Cardiac muscle cell (in vitro differentiated cells and primary cell): ENCODE results near the gene HEPACAM. TPM values are rescaled to one million over a fixed set of nuclear protein-coding genes. Genes with fewer than 3 reads are reported as not detected.

ENCODE experiments used
- DNase-seq, 2 donors: peaks; one replicate each; pipeline versions ENCODE4 v3.0.0 to v3.0.0-alpha.2; 2010 to 2017; ENCODE audit warnings: low read depth in 1 of 2, low spot score in 1 of 2
- H3K27ac ChIP-seq: fragments of 200-600 bp; sonication (generic); 2 replicates; pipeline ENCODE4 v1.5.1; 2016
- H3K27me3 ChIP-seq: fragments of 200-600 bp; sonication (generic); 2 replicates; pipeline ENCODE4 v1.6.0; 2016; ENCODE audit warnings: control low read depth
- H3K36me3 ChIP-seq: fragments of 200-600 bp; sonication (generic); 2 replicates; pipeline ENCODE4 v1.5.1; 2016; ENCODE audit warnings: control low read depth
- H3K4me1 ChIP-seq: fragments of 200-600 bp; sonication (generic); 2 replicates; pipeline ENCODE4 v1.8.1; 2017; ENCODE audit warnings: low read depth, mild to moderate bottlenecking, mixed run types
- H3K4me3 ChIP-seq: fragments of 200-600 bp; sonication (generic); 2 replicates; pipeline ENCODE4 v1.5.1; 2016; ENCODE audit warnings: mild to moderate bottlenecking
- H3K9me3 ChIP-seq: fragments of 200-600 bp; sonication (generic); 2 replicates; pipeline ENCODE4 v1.5.1; 2017; ENCODE audit warnings: low read depth, mild to moderate bottlenecking, control low read depth
- polyA plus RNA-seq: library from polyadenylated mRNA; unstranded; fragments of >200 nt; fragmentation: Nextera tagmentation; extraction: Ambion mirVana; gene quantifications from 2 replicates; pipeline ENCODE4 v1.2.1, GENCODE V29; 2016
- total RNA-seq: library from RNA; depleted of rRNA; stranded (reverse); fragments of >200 nt; gene quantifications from 2 replicates; pipeline ENCODE4 v1.2.3, GENCODE V29; 2016
- TF ChIP-seq, protein P1 (sequence below): IDR thresholded peaks from 2 replicates; pipeline ENCODE4 v1.5.1; 2012; ENCODE audit warnings: low read depth, mild to moderate bottlenecking, low read length

Gene HEPACAM
- total and polyA plus RNA-seq, 2 experiments from 2014 or later, result 0.12 TPM; not detected in 1

DNA sequence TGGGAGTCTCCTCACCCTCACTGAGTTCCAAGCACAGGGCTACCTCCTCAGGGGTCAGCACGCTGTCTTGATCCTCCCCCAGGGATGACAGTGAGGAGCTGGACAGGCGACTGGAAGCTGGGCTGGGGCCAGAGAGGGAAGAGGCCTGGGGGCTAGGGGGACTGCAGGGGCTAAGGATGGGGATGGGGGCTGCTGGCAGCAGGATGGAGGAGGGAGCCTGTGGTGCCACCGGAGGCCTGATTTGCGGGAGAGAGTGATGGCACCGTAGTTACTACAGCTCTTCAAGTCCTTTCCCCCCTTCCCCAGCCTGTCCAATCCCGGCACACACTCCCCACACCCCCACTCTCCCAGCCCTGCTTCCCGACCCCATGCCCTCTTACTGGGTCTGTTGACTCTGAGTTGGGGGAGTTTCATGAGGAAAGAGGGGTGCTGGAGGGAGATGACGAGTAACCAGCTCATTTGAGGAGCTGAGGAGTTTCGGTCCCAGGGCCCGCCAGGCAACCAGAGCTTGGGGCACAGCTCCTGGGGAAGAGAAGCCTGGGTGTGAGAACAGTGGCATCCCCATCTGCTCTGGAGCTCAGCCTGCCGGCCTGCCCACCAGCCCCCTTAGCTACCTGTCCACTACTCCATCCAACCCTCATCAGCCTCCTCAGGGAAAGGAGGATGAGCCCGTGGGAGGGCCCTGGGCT lies 48.7 kb downstream of the HEPACAM start:
- Histone ChIP-seq H3K4me3 (no peak overlapping the region), H3K9me3 (no peaks in the 10 kb centered on the region), H3K27ac (no peak overlapping the region), H3K36me3 (no peaks in the 10 kb centered on the region), H3K4me1 (no peaks in the 10 kb centered on the region), H3K27me3 (no peaks in the 10 kb centered on the region)
- TF ChIP-seq, protein P1, sequence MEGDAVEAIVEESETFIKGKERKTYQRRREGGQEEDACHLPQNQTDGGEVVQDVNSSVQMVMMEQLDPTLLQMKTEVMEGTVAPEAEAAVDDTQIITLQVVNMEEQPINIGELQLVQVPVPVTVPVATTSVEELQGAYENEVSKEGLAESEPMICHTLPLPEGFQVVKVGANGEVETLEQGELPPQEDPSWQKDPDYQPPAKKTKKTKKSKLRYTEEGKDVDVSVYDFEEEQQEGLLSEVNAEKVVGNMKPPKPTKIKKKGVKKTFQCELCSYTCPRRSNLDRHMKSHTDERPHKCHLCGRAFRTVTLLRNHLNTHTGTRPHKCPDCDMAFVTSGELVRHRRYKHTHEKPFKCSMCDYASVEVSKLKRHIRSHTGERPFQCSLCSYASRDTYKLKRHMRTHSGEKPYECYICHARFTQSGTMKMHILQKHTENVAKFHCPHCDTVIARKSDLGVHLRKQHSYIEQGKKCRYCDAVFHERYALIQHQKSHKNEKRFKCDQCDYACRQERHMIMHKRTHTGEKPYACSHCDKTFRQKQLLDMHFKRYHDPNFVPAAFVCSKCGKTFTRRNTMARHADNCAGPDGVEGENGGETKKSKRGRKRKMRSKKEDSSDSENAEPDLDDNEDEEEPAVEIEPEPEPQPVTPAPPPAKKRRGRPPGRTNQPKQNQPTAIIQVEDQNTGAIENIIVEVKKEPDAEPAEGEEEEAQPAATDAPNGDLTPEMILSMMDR, result no peak
- no peak for DNase-seq

GRCh38 chr11:124886476-124886875 lies 49.4 kb downstream of the HEPACAM start:
- no peaks in the 10 kb centered on the region for H3K9me3 ChIP-seq
- no peaks in the 10 kb centered on the region for H3K36me3 ChIP-seq
- H3K4me1 ChIP-seq, result no peaks in the 10 kb centered on the region
- no peak overlapping the region for H3K4me3 ChIP-seq
- H3K27me3 ChIP-seq, result no peaks in the 10 kb centered on the region
- DNase-seq, result no peak
- H3K27ac ChIP-seq, result no peak overlapping the region
- TF ChIP-seq, protein P1, result no peak

GRCh38 chr11:124884869-124885479 lies 50.9 kb downstream of the HEPACAM start:
- no peak for DNase-seq
- H3K4me1 ChIP-seq, result no peaks in the 10 kb centered on the region
- no peaks in the 10 kb centered on the region for H3K9me3 ChIP-seq
- no peaks in the 10 kb centered on the region for H3K36me3 ChIP-seq
- no peak overlapping the region for H3K27ac ChIP-seq
- H3K4me3 ChIP-seq, result no peak overlapping the region
- TF ChIP-seq, protein P1, result no peak
- H3K27me3 ChIP-seq, result no peaks in the 10 kb centered on the region

- no peaks in the 10 kb centered on the region for H3K4me1 ChIP-seq
- no peaks in the 10 kb centered on the region for H3K9me3 ChIP-seq
- TF ChIP-seq, protein P1, result no peak
- no peak overlapping the region for H3K4me3 ChIP-seq
- H3K27ac ChIP-seq, result no peak overlapping the region
- no peaks in the 10 kb centered on the region for H3K36me3 ChIP-seq
- no peaks in the 10 kb centered on the region for H3K27me3 ChIP-seq
- DNase-seq, result no peak
Measured at GRCh38 chr11:124884340-124884739, 51.5 kb downstream of the HEPACAM start.

DNA sequence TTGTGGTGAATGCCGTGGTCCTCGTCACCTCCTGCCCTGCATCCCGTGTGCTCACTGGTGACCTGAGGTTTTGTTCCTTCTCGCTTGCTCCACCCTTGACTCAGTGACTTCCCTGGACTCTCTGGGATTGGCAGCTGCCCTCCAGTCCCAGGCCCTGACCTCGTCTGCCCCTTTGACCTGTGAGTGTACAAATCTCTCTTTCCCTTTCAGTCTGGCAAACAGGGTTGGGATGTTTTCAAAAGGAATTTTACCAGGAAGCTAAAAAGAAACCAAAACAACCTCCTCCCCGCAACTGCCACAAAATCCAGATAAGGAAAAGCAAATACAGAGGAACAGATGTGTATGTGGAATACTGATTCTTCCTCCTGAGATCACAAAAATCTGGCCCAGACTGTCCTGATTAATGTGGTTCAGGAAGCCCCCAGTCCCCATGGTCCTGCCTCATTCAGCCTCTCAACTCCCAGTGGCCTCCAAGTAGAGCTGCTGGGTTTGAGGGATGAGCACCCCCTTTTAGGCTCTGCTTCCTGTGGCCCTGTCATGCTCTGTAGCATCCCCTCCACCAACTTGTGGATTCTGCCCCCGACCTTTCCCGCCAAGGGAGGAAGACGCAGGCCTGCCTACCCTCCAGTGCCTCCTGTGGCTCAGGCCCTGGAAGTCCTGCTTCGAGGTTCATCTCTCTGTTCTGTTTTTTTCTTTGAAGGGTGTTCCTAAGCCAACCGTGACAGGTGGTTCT lies 53.3 kb downstream of the HEPACAM start:
- H3K27me3 ChIP-seq, result no peaks in the 10 kb centered on the region
- DNase-seq, result peak in 1 of 2 donors; percentile 51
- H3K27ac ChIP-seq, result no peak overlapping the region
- H3K4me1 ChIP-seq, result no peaks in the 10 kb centered on the region
- no peak overlapping the region for H3K4me3 ChIP-seq
- H3K36me3 ChIP-seq, result no peaks in the 10 kb centered on the region
- TF ChIP-seq, protein P1, result no peak
- H3K9me3 ChIP-seq, result no peaks in the 10 kb centered on the region
